HCT116 (cell line): ENCODE results near the gene SMAD7. TPM values are rescaled to one million over a fixed set of nuclear protein-coding genes. Genes with fewer than 3 reads are reported as not detected.

Experiments
- ATAC-seq: fragments of 200-7000 bp; cut with Tn5 transposase; 2 replicates; pipeline ENCODE4 v1.9.1; 2020; ENCODE audit warnings: mild to moderate bottlenecking, moderate library complexity
- BruUV-seq: library from RNA; stranded (reverse); fragments of 400-500 nt; replicated peaks from 2 replicates; lab custom pipeline; 2021; lab: Mats Ljungman, UMichigan
- CTCF ChIA-PET: fragments of 300-600 bp; sonication (Branson Sonifier 250); formaldehyde crosslinking; loops from one replicate; lab custom pipeline; 2021; ENCODE audit warnings: antibody characterized with exemption; lab: Charles Lee
- POLR2A ChIA-PET: fragments of 300-600, 350-600 bp; sonication (Branson Sonifier 250); formaldehyde crosslinking; loops from one replicate; lab custom pipeline; 2021; ENCODE audit warnings: antibody characterized with exemption; lab: Charles Lee
- RAD21 ChIA-PET, 2 experiments: fragments of 300-600 bp; sonication (Branson Sonifier 250); formaldehyde crosslinking; loops; one replicate each; lab custom pipeline; 2023; ENCODE audit warnings: low total read pairs in 2 of 2; ENCODE audit not compliant: uncharacterized antibody in 2 of 2, unreplicated experiment in 2 of 2, low non-redundant PET in 1 of 2; lab: Charles Lee
- DNase-seq: peaks from one replicate; pipeline ENCODE4 v3.0.0-alpha.2; 2010; ENCODE audit warnings: low read depth, low spot score
- H2AFZ ChIP-seq: fragments of 200-600 bp; shearing (Covaris generic), sonication (generic); 2 replicates; pipeline ENCODE4 v1.6.1; 2017; ENCODE audit warnings: low read depth, mixed run types, mixed read lengths, antibody characterized with exemption, low read length; ENCODE audit not compliant: poor library complexity, severe bottlenecking
- H3K27ac ChIP-seq: 2 replicates; pipeline ENCODE4 v1.5.1; 2012; ENCODE audit warnings: low read depth, low read length
- H3K27me3 ChIP-seq: fragments of 200-600 bp; sonication (generic); 2 replicates; pipeline ENCODE4 v1.6.1; 2016; ENCODE audit warnings: mixed run types, low read length, mixed read lengths; ENCODE audit not compliant: insufficient read depth
- H3K36me3 ChIP-seq, 2 experiments: fragments of 200-500 bp in 1 of 2; fragments of 200-600 bp in 1 of 2; sonication (Bioruptor generic) in 1 of 2; sonication (generic) in 1 of 2; 2 replicates each; pipeline versions ENCODE4 v1.5.1 to v1.6.1; 2014 to 2016; ENCODE audit warnings: low read length in 2 of 2, inconsistent platforms in 1 of 2, mixed read lengths in 1 of 2, mixed run types in 1 of 2; ENCODE audit not compliant: insufficient read depth in 2 of 2, control insufficient read depth in 1 of 2
- H3K4me1 ChIP-seq, 2 experiments: fragments of 200-600 bp in 1 of 2; sonication (generic) in 1 of 2; 2 replicates each; pipeline versions ENCODE4 v1.5.1 to v1.6.1; 2012 to 2017; ENCODE audit warnings: low read length in 2 of 2, inconsistent platforms in 1 of 2, mild to moderate bottlenecking in 1 of 2, mixed read lengths in 1 of 2, mixed run types in 1 of 2, moderate library complexity in 1 of 2; ENCODE audit not compliant: insufficient read depth in 2 of 2, control insufficient read depth in 1 of 2
- H3K4me2 ChIP-seq: fragments of 200-600 bp; sonication (generic); 2 replicates; pipeline ENCODE4 v1.6.1; 2017; ENCODE audit warnings: mixed run types, low read length, mixed read lengths
- H3K4me3 ChIP-seq, 2 experiments: fragments of 200-600 bp in 1 of 2; sonication (generic) in 1 of 2; replicated peaks in 1 of 2; 2 replicates each; pipeline ENCODE4 v1.5.1; 2011 to 2016; ENCODE audit warnings: low read length in 2 of 2, control low read depth in 1 of 2, low read depth in 1 of 2, mild to moderate bottlenecking in 1 of 2, mixed read lengths in 1 of 2, mixed run types in 1 of 2
- H3K79me2 ChIP-seq: fragments of 200-600 bp; sonication (generic); 2 replicates; pipeline ENCODE4 v1.6.1; 2017; ENCODE audit warnings: mild to moderate bottlenecking, mixed run types, low read length, moderate library complexity, mixed read lengths; ENCODE audit not compliant: insufficient read depth
- H3K9ac ChIP-seq: fragments of 200-600 bp; sonication (generic); 2 replicates; pipeline ENCODE4 v1.6.1; 2016; ENCODE audit warnings: low read length, mixed read lengths
- H3K9me2 ChIP-seq: fragments of 200-600 bp; sonication (generic), shearing (Covaris generic); 2 replicates; pipeline ENCODE4 v1.6.1; 2017; ENCODE audit warnings: mixed run types, mild to moderate bottlenecking, moderate library complexity; ENCODE audit not compliant: insufficient read depth
- H3K9me3 ChIP-seq, 2 experiments: fragments of 200-500 bp in 1 of 2; fragments of 200-600 bp in 1 of 2; sonication (Bioruptor generic) in 1 of 2; sonication (generic) in 1 of 2; 2 replicates each; pipeline ENCODE4 v1.6.1; 2014 to 2017; ENCODE audit warnings: low read length in 2 of 2, mixed read lengths in 2 of 2, inconsistent platforms in 1 of 2, low read depth in 1 of 2, mild to moderate bottlenecking in 1 of 2, mixed run types in 1 of 2, moderate library complexity in 1 of 2; ENCODE audit not compliant: control insufficient read depth in 1 of 2, insufficient read depth in 1 of 2
- H4K20me1 ChIP-seq: fragments of 200-600 bp; sonication (generic), shearing (Covaris generic); 2 replicates; pipeline ENCODE4 v1.6.1; 2017; ENCODE audit warnings: mixed run types, mild to moderate bottlenecking, moderate library complexity; ENCODE audit not compliant: insufficient read depth
- CBX3 ChIP-seq: IDR thresholded peaks from 2 replicates; pipeline ENCODE4 v1.6.1; 2012; ENCODE audit warnings: low read depth
- CEBPB ChIP-seq: IDR thresholded peaks from 2 replicates; pipeline ENCODE4 v1.6.1; 2012; ENCODE audit warnings: low read depth
- POLR2A ChIP-seq: IDR thresholded peaks from 2 replicates; pipeline ENCODE4 v1.7.0; 2011; ENCODE audit warnings: borderline replicate concordance; ENCODE audit not compliant: insufficient read depth, insufficient read length; ENCODE audit errors: extremely low read depth
- SRF ChIP-seq: IDR thresholded peaks from 2 replicates; pipeline ENCODE4 v1.6.1; 2012; ENCODE audit warnings: low read depth
- TCF7L2 ChIP-seq: IDR thresholded peaks from 2 replicates; pipeline ENCODE4 v1.7.0; 2011; ENCODE audit warnings: borderline replicate concordance, inconsistent platforms; ENCODE audit not compliant: insufficient read depth, insufficient read length; ENCODE audit errors: extremely low read depth
- YY1 ChIP-seq: IDR thresholded peaks from 2 replicates; pipeline ENCODE4 v1.6.1; 2011; ENCODE audit warnings: low read length, low read depth, moderate library complexity, mild to moderate bottlenecking; ENCODE audit not compliant: insufficient replicate concordance; ENCODE audit errors: extremely low read depth
- ZBTB33 ChIP-seq: IDR thresholded peaks from 2 replicates; pipeline ENCODE4 v1.6.1; 2011; ENCODE audit warnings: mild to moderate bottlenecking, low read length, moderate library complexity; ENCODE audit not compliant: insufficient replicate concordance; ENCODE audit errors: extremely low read depth
- ZNF274 ChIP-seq: fragments of 200-500 bp; sonication (Bioruptor generic); IDR thresholded peaks from 2 replicates; pipeline ENCODE4 v1.6.1; 2014; ENCODE audit warnings: mild to moderate bottlenecking, low read depth, low read length, inconsistent platforms
- intact Hi-C: fragments of 100-400 bp; cut with micrococcal nuclease; formaldehyde crosslinking; loops from 2 replicates; pipeline ENCODE4 v1.10.0; 2022
- total RNA-seq: library from RNA; stranded (reverse); gene quantifications from one replicate; pipeline ENCODE4 v1.2.1, GENCODE V29; 2021; ENCODE audit not compliant: unreplicated experiment
- TF ChIP-seq, protein P1 (sequence below): IDR thresholded peaks from 2 replicates; pipeline ENCODE4 v1.6.1; 2012
- TF ChIP-seq, protein P2 (sequence below): IDR thresholded peaks from 2 replicates; pipeline ENCODE4 v1.6.1; 2012; ENCODE audit warnings: low read depth
- TF ChIP-seq, protein P3 (sequence below), 3 experiments: fragments of 200-600 bp in 1 of 3; sonication (generic) in 1 of 3; IDR thresholded peaks in 2 of 3; conservative IDR thresholded peaks in 1 of 3; 2 replicates each; pipeline ENCODE4 v1.5.1; 2012 to 2017; ENCODE audit warnings: low read depth in 2 of 3, low read length in 2 of 3, antibody characterized with exemption in 1 of 3, borderline replicate concordance in 1 of 3, control low read depth in 1 of 3, mild to moderate bottlenecking in 1 of 3, mixed read lengths in 1 of 3, mixed run types in 1 of 3, moderate library complexity in 1 of 3; ENCODE audit not compliant: insufficient read depth in 1 of 3
- TF ChIP-seq, protein P4 (sequence below): IDR thresholded peaks from 2 replicates; pipeline ENCODE4 v1.6.1; 2012

Gene SMAD7
- total RNA-seq, 1 experiment from 2014 or later: 7.2 TPM

GRCh38 chr18:48962994-48963561, 12.3 kb upstream of the SMAD7 start:
- intact Hi-C loops: no loop called here
- no peak for ATAC-seq
- Histone ChIP-seq H3K9ac (no peak overlapping the region), H4K20me1 (no peaks in the 10 kb centered on the region), H3K9me3 (no peaks in the 10 kb centered on the region), H3K4me2 (no peak overlapping the region), H2AFZ (no peak overlapping the region), H3K4me1 (peaks cover 12 to 23% of the 10 kb centered on the region in 2 experiments), H3K4me3 (no peak overlapping the region), H3K79me2 (no peaks in the 10 kb centered on the region), H3K36me3 (no peaks in the 10 kb centered on the region), H3K9me2 (no peaks in the 10 kb centered on the region), H3K27me3 (peaks cover 4% of the 10 kb centered on the region; the same call in 1 of the 2 replicates), H3K27ac (no peak overlapping the region)
- no peak for DNase-seq
- no TSS peak for BruUV-seq
- ChIA-PET POLR2A (no interaction called here), RAD21 (no interaction called here), CTCF (no interaction called here)
- TF ChIP-seq, protein P1, sequence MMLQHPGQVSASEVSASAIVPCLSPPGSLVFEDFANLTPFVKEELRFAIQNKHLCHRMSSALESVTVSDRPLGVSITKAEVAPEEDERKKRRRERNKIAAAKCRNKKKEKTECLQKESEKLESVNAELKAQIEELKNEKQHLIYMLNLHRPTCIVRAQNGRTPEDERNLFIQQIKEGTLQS: no peak
- TF ChIP-seq, protein P2, sequence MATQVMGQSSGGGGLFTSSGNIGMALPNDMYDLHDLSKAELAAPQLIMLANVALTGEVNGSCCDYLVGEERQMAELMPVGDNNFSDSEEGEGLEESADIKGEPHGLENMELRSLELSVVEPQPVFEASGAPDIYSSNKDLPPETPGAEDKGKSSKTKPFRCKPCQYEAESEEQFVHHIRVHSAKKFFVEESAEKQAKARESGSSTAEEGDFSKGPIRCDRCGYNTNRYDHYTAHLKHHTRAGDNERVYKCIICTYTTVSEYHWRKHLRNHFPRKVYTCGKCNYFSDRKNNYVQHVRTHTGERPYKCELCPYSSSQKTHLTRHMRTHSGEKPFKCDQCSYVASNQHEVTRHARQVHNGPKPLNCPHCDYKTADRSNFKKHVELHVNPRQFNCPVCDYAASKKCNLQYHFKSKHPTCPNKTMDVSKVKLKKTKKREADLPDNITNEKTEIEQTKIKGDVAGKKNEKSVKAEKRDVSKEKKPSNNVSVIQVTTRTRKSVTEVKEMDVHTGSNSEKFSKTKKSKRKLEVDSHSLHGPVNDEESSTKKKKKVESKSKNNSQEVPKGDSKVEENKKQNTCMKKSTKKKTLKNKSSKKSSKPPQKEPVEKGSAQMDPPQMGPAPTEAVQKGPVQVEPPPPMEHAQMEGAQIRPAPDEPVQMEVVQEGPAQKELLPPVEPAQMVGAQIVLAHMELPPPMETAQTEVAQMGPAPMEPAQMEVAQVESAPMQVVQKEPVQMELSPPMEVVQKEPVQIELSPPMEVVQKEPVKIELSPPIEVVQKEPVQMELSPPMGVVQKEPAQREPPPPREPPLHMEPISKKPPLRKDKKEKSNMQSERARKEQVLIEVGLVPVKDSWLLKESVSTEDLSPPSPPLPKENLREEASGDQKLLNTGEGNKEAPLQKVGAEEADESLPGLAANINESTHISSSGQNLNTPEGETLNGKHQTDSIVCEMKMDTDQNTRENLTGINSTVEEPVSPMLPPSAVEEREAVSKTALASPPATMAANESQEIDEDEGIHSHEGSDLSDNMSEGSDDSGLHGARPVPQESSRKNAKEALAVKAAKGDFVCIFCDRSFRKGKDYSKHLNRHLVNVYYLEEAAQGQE: no peak
- TF ChIP-seq SRF: no peak
- no peak for TF ChIP-seq CBX3
- TF ChIP-seq ZNF274: no peak
- TF ChIP-seq YY1: no peak
- TF ChIP-seq CEBPB: no peak
- TF ChIP-seq, protein P3, sequence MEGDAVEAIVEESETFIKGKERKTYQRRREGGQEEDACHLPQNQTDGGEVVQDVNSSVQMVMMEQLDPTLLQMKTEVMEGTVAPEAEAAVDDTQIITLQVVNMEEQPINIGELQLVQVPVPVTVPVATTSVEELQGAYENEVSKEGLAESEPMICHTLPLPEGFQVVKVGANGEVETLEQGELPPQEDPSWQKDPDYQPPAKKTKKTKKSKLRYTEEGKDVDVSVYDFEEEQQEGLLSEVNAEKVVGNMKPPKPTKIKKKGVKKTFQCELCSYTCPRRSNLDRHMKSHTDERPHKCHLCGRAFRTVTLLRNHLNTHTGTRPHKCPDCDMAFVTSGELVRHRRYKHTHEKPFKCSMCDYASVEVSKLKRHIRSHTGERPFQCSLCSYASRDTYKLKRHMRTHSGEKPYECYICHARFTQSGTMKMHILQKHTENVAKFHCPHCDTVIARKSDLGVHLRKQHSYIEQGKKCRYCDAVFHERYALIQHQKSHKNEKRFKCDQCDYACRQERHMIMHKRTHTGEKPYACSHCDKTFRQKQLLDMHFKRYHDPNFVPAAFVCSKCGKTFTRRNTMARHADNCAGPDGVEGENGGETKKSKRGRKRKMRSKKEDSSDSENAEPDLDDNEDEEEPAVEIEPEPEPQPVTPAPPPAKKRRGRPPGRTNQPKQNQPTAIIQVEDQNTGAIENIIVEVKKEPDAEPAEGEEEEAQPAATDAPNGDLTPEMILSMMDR (IDR thresholded peaks at IDR 0.05 in 2 of 3, conservative IDR thresholded peaks at IDR 0.05 in 1 of 3; ENCODE audit: borderline replicate concordance in 1 of 3, insufficient read depth in 1 of 3, low read depth in 2 of 3, low read length in 2 of 3): no peak
- TF ChIP-seq, protein P4, sequence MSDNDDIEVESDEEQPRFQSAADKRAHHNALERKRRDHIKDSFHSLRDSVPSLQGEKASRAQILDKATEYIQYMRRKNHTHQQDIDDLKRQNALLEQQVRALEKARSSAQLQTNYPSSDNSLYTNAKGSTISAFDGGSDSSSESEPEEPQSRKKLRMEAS: no peak
- no peak for TF ChIP-seq TCF7L2
- TF ChIP-seq POLR2A: no peak
- no peak for TF ChIP-seq ZBTB33
